Fibroblast of lung (primary cell): Measurements from ENCODE around the gene ROR2. TPM values are rescaled to one million over a fixed set of nuclear protein-coding genes. Genes with fewer than 3 reads are reported as not detected.
A peak's percentile ranks its signal among the peaks of the same experiment; 100 is the strongest.

ENCODE experiments used
- DNase-seq, 2 donors: peaks; one replicate each; pipeline versions ENCODE4 v3.0.0 to v3.0.0-alpha.2; 2010; ENCODE audit warnings: low read depth in 2 of 2
- H2AFZ ChIP-seq: 2 replicates; pipeline ENCODE4 v1.5.1; 2012; ENCODE audit warnings: low read length, control low read depth, inconsistent platforms
- H3K27ac ChIP-seq: 2 replicates; pipeline ENCODE4 v1.5.1; 2011; ENCODE audit warnings: low read length, control low read depth; ENCODE audit not compliant: insufficient read depth
- H3K27me3 ChIP-seq: 2 replicates; pipeline ENCODE4 v1.5.1; 2011; ENCODE audit warnings: mild to moderate bottlenecking, low read length; ENCODE audit not compliant: control insufficient read depth, insufficient read depth
- H3K36me3 ChIP-seq: 2 replicates; pipeline ENCODE4 v1.5.1; 2011; ENCODE audit warnings: low read length; ENCODE audit not compliant: control insufficient read depth, insufficient read depth
- H3K4me1 ChIP-seq: 2 replicates; pipeline ENCODE4 v1.5.1; 2011; ENCODE audit warnings: low read length; ENCODE audit not compliant: control insufficient read depth, insufficient read depth; ENCODE audit errors: extremely low read depth
- H3K4me2 ChIP-seq: 2 replicates; pipeline ENCODE4 v1.5.1; 2011; ENCODE audit warnings: low read length, control low read depth; ENCODE audit not compliant: insufficient read depth; ENCODE audit errors: extremely low read depth
- H3K4me3 ChIP-seq, 4 experiments: fragments of 200-600 bp in 1 of 4; sonication (generic) in 1 of 4; replicated peaks in 1 of 4; 2 replicates each; pipeline ENCODE4 v1.5.1; 2011 to 2016; ENCODE audit warnings: low read length in 4 of 4, low read depth in 3 of 4, mild to moderate bottlenecking in 3 of 4, control low read depth in 2 of 4, inconsistent platforms in 1 of 4, mixed read lengths in 1 of 4; ENCODE audit not compliant: insufficient read depth in 1 of 4; ENCODE audit errors: control extremely low read depth in 1 of 4
- H3K79me2 ChIP-seq: 2 replicates; pipeline ENCODE4 v1.5.1; 2012; ENCODE audit warnings: mild to moderate bottlenecking, low read length, inconsistent platforms; ENCODE audit not compliant: control insufficient read depth, insufficient read depth
- H3K9ac ChIP-seq: 2 replicates; pipeline ENCODE4 v1.5.1; 2011; ENCODE audit warnings: mild to moderate bottlenecking, low read length, control low read depth; ENCODE audit not compliant: insufficient read depth
- H3K9me3 ChIP-seq: 2 replicates; pipeline ENCODE4 v1.5.1; 2012; ENCODE audit warnings: low read depth, low read length; ENCODE audit not compliant: control insufficient read depth, insufficient read depth
- H4K20me1 ChIP-seq: 2 replicates; pipeline ENCODE4 v1.5.1; 2011; ENCODE audit warnings: low read length; ENCODE audit not compliant: control insufficient read depth, insufficient read depth; ENCODE audit errors: extremely low read depth
- EZH2 ChIP-seq: IDR thresholded peaks from 2 replicates; pipeline ENCODE4 v1.5.1; 2012; ENCODE audit warnings: low read length, control low read depth, mild to moderate bottlenecking; ENCODE audit errors: missing control alignments
- polyA plus RNA-seq, 2 donors: library from polyadenylated mRNA; depleted of rRNA in 1 of 2; stranded (reverse) in 1 of 2; unstranded in 1 of 2; fragments of >200 nt; gene quantifications; 2 replicates each; pipeline ENCODE4 v1.2.1, GENCODE V29; 2011 to 2012; ENCODE audit warnings: missing spikeins in 1 of 2
- total RNA-seq: library from RNA; depleted of rRNA; stranded (reverse); fragments of >200 nt; gene quantifications from 2 replicates; pipeline ENCODE4 v1.2.1, GENCODE V29; 2014
- TF ChIP-seq, protein P1 (sequence below), 2 donors: IDR thresholded peaks in 1 of 2; conservative IDR thresholded peaks in 1 of 2; 1 replicate in 1 of 2; 2 replicates in 1 of 2; pipeline ENCODE4 v1.5.1; 2011 to 2012; ENCODE audit warnings: low read length in 2 of 2, control low read depth in 1 of 2, inconsistent platforms in 1 of 2, low read depth in 1 of 2, mild to moderate bottlenecking in 1 of 2

Gene ROR2
- total and polyA plus RNA-seq, 2 donors (not counting 1 experiment from before 2014, with no cell fraction given), result 2.3 to 27.9 TPM

- no peaks in the 10 kb centered on the region for H4K20me1 ChIP-seq
- H2AFZ ChIP-seq, result no peak overlapping the region
- no peak overlapping the region for H3K9ac ChIP-seq
- no peaks in the 10 kb centered on the region for H3K79me2 ChIP-seq
- H3K9me3 ChIP-seq, result no peaks in the 10 kb centered on the region
- no peak overlapping the region for H3K27ac ChIP-seq
- no peaks in the 10 kb centered on the region for H3K4me1 ChIP-seq
- H3K4me2 ChIP-seq, result no peak overlapping the region
- no peaks in the 10 kb centered on the region for H3K36me3 ChIP-seq
- H3K4me3 ChIP-seq, result no peak overlapping the region
- TF ChIP-seq, protein P1, sequence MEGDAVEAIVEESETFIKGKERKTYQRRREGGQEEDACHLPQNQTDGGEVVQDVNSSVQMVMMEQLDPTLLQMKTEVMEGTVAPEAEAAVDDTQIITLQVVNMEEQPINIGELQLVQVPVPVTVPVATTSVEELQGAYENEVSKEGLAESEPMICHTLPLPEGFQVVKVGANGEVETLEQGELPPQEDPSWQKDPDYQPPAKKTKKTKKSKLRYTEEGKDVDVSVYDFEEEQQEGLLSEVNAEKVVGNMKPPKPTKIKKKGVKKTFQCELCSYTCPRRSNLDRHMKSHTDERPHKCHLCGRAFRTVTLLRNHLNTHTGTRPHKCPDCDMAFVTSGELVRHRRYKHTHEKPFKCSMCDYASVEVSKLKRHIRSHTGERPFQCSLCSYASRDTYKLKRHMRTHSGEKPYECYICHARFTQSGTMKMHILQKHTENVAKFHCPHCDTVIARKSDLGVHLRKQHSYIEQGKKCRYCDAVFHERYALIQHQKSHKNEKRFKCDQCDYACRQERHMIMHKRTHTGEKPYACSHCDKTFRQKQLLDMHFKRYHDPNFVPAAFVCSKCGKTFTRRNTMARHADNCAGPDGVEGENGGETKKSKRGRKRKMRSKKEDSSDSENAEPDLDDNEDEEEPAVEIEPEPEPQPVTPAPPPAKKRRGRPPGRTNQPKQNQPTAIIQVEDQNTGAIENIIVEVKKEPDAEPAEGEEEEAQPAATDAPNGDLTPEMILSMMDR (conservative IDR thresholded peaks at IDR 0.05 in 1 of 2, IDR thresholded peaks at IDR 0.05 in 1 of 2; ENCODE audit: low read depth in 1 of 2, low read length in 2 of 2), result no peak
- no peak for TF ChIP-seq EZH2
- DNase-seq, result no peak
- H3K27me3 ChIP-seq, result no peaks in the 10 kb centered on the region
Observed at GRCh38 chr9:91761362-91761761, 188.7 kb downstream of the ROR2 start.

DNA sequence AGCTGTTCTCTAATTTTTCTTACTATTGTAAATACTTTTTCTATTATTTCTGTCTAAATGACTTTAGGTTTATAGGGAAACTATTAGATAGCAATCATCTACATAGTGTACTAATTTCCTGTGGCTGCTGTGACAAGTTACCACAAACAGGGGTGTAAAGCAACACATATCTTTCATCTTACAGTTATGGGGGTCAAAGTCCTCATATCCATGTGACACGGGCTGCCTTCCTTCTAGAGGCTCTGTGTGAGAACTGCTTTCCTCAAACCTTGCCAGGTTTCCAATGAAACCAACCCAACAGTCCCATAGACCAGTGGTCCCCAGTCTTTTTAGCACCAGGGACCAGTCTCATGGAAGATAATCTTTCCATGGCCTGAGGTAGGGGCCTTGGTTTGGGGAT, 189.1 kb downstream of the ROR2 start:
- no peak overlapping the region for H2AFZ ChIP-seq
- no peak overlapping the region for H3K4me3 ChIP-seq
- H3K79me2 ChIP-seq, result no peaks in the 10 kb centered on the region
- H3K4me2 ChIP-seq, result no peak overlapping the region
- H3K4me1 ChIP-seq, result no peaks in the 10 kb centered on the region
- TF ChIP-seq EZH2, result no peak
- TF ChIP-seq, protein P1 (conservative IDR thresholded peaks at IDR 0.05 in 1 of 2, IDR thresholded peaks at IDR 0.05 in 1 of 2; ENCODE audit: low read depth in 1 of 2, low read length in 2 of 2), result no peak
- H3K27ac ChIP-seq, result no peak overlapping the region
- no peaks in the 10 kb centered on the region for H3K9me3 ChIP-seq
- no peaks in the 10 kb centered on the region for H4K20me1 ChIP-seq
- H3K9ac ChIP-seq, result no peak overlapping the region
- no peaks in the 10 kb centered on the region for H3K36me3 ChIP-seq
- no peaks in the 10 kb centered on the region for H3K27me3 ChIP-seq
- DNase-seq, result no peak

GRCh38 chr9:91758491-91758981, 191.5 kb downstream of the ROR2 start:
- no peaks in the 10 kb centered on the region for H3K36me3 ChIP-seq
- no peaks in the 10 kb centered on the region for H3K4me1 ChIP-seq
- H3K27ac ChIP-seq, result no peak overlapping the region
- no peaks in the 10 kb centered on the region for H3K79me2 ChIP-seq
- H3K4me3 ChIP-seq, result no peak overlapping the region
- no peak for TF ChIP-seq EZH2
- TF ChIP-seq, protein P1 (conservative IDR thresholded peaks at IDR 0.05 in 1 of 2, IDR thresholded peaks at IDR 0.05 in 1 of 2; ENCODE audit: low read depth in 1 of 2, low read length in 2 of 2), result peak; percentile 74 to 85
- no peaks in the 10 kb centered on the region for H3K9me3 ChIP-seq
- DNase-seq, result peak; percentile 36 to 72
- no peak overlapping the region for H2AFZ ChIP-seq
- H4K20me1 ChIP-seq, result no peaks in the 10 kb centered on the region
- H3K27me3 ChIP-seq, result no peaks in the 10 kb centered on the region
- no peak overlapping the region for H3K9ac ChIP-seq
- H3K4me2 ChIP-seq, result no peak overlapping the region
